Activated T-cell treated with anti-CD3 and anti-CD28 coated beads, Interleukin-2, amount 50 U/mL, for 24 hours (primary cell): ENCODE data around the gene PSMB8.

Experiments
- DNase-seq: peaks from one replicate; pipeline ENCODE4 v3.0.0-alpha.2; 2020
- H3K27ac Mint-ChIP-seq: 2 replicates; pipeline ENCODE4 v1.8.0; 2020; ENCODE audit warnings: mild to moderate bottlenecking, mixed read lengths
- H3K27me3 Mint-ChIP-seq: 2 replicates; pipeline ENCODE4 v1.8.0; 2020; ENCODE audit warnings: mixed read lengths
- H3K36me3 Mint-ChIP-seq: 2 replicates; pipeline ENCODE4 v1.8.0; 2020; ENCODE audit warnings: low read depth, mixed read lengths
- H3K4me1 Mint-ChIP-seq: 2 replicates; pipeline ENCODE4 v1.8.0; 2020; ENCODE audit warnings: low read depth, mixed read lengths
- H3K4me3 Mint-ChIP-seq: 2 replicates; pipeline ENCODE4 v1.8.0; 2020; ENCODE audit warnings: mild to moderate bottlenecking, moderate library complexity, mixed read lengths
- H3K9me3 Mint-ChIP-seq: 2 replicates; pipeline ENCODE4 v1.8.0; 2020; ENCODE audit warnings: mixed read lengths

Gene PSMB8

GRCh38 chr6:32867554-32868256 is 23.9 kb upstream of the PSMB8 start:
- Mint-ChIP-seq H3K36me3 (peaks cover 15% of the 10 kb centered on the region), H3K4me3 (no peak overlapping the region), H3K27me3 (no peaks in the 10 kb centered on the region)

DNA sequence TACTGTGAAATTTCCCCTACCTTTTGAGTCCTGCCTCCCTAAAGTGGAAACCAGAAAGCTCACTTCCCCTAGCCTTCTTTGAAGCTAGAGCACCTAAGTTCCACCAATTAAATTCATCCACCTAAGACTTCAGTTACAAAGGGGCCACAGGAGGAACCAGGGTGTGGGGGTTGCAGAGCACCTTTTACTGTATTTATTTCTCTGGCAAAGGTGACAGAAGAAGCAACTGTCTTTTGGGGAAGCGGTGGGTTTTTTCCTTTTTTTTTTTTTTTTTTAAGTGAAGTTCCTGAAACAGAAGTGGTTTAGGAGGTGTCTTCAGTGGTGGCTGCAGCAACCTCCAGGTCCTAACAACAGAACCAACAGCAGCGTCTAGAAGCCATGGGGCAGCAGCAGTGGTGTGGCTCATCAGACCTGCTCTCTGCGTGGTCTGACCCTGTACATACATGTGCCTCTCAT is 23.2 kb upstream of the PSMB8 start:
- Mint-ChIP-seq H3K27me3 (no peaks in the 10 kb centered on the region), H3K9me3 (no peaks in the 10 kb centered on the region), H3K36me3 (peaks cover 17% of the 10 kb centered on the region), H3K4me3 (peak overlapping the region; percentile 12), H3K4me1 (peaks cover 33% of the 10 kb centered on the region), H3K27ac (peak overlapping the region; percentile 82)
- no peak for DNase-seq

More at GRCh38 chr6:32867554-32868256, 23.9 kb upstream of the PSMB8 start:
- Mint-ChIP-seq H3K4me1 (peaks cover 33% of the 10 kb centered on the region), H3K9me3 (no peaks in the 10 kb centered on the region), H3K27ac (peak overlapping the region; percentile 82)
- no peak for DNase-seq

GRCh38 chr6:32865724-32866443 is 22.0 kb upstream of the PSMB8 start:
- peaks cover 28% of the 10 kb centered on the region for H3K36me3 Mint-ChIP-seq
- DNase-seq: no peak
- H3K27ac Mint-ChIP-seq: peak overlapping the region; percentile 26
- H3K27me3 Mint-ChIP-seq: no peaks in the 10 kb centered on the region
- peaks cover 40% of the 10 kb centered on the region for H3K4me1 Mint-ChIP-seq
- H3K4me3 Mint-ChIP-seq: no peak overlapping the region
- no peaks in the 10 kb centered on the region for H3K9me3 Mint-ChIP-seq

DNA sequence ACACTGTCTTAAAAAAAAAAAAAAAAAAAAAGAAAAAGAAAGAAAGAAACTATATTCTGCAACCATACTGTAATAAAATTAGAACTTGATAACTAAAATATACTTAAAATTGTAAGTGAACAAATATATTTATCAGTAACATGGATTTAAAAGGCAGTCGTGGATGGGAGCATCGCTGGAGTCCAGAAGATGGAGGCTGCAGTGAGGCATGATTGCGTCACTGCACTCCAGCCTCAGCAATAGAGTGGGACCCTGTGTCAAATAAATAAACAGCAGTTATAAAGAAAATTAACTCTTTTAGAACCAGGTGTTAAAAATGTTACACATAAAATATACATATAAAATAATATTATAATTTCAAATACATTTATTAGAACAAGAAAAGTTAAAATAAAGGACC is 18.9 kb upstream of the PSMB8 start:
- peaks cover 59% of the 10 kb centered on the region for H3K36me3 Mint-ChIP-seq
- DNase-seq: no peak

GRCh38 chr6:32860674-32861073 is 16.8 kb upstream of the PSMB8 start:
- Mint-ChIP-seq H3K27ac (peak overlapping the region; percentile 42), H3K27me3 (no peaks in the 10 kb centered on the region), H3K36me3 (peaks cover 79% of the 10 kb centered on the region), H3K4me1 (peaks cover 59% of the 10 kb centered on the region), H3K9me3 (no peaks in the 10 kb centered on the region), H3K4me3 (no peak overlapping the region)
- no peak for DNase-seq

More for the DNA sequence above, 18.9 kb upstream of the PSMB8 start:
- Mint-ChIP-seq H3K4me1 (peaks cover 60% of the 10 kb centered on the region), H3K27ac (no peak overlapping the region), H3K27me3 (no peaks in the 10 kb centered on the region), H3K9me3 (no peaks in the 10 kb centered on the region), H3K4me3 (no peak overlapping the region)

DNA sequence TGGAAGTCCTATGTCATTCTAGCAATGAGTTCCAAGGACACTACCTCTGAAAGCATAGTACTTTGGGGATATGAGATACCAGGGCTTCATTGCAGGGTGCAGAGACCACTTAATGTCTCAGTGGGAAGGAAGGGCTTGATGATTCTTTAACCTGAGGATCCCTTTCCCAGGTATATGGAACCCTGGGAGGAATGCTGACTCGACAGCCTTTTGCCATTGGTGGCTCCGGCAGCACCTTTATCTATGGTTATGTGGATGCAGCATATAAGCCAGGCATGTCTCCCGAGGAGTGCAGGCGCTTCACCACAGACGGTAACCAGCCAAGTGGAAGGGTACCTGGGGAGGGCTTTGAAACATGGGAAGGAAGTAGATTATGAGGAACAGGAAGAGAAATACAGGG is 14.3 kb upstream of the PSMB8 start:
- DNase-seq: no peak
- Mint-ChIP-seq H3K27me3 (no peaks in the 10 kb centered on the region), H3K4me1 (peaks cover 57% of the 10 kb centered on the region), H3K36me3 (peaks cover 87% of the 10 kb centered on the region), H3K9me3 (no peaks in the 10 kb centered on the region), H3K4me3 (peak overlapping the region; percentile 59), H3K27ac (peak overlapping the region; percentile 86)

DNA sequence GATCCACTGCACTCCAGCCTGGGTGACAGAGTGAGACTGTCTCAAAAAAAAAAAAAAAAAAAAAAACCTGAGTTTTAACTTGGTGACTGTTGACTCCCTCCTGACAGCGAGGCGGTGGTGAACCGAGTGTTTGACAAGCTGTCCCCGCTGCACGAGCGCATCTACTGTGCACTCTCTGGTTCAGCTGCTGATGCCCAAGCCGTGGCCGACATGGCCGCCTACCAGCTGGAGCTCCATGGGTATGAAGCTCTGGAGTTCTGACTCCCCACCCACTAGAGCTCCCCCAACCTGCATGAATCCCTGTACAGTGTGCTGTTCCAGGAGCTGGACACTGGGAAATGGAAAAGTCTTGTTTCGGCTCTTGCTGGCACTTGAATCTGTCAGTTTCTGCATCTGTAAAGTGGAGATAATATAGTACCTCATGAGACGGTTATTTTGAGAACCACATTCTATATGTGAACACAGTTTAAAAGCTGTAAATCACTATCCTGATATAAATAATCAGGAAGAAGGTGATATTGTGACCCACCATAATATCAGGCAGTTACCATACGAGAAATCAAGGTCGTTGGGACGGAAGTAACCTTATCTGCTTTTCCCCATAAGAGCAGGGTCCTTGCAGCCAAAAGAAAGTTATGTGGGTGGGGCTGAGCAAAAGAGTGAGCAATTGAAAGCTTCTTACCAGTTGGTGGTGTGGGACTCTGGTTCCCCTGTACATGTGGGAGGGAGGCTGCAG is 13.5 kb upstream of the PSMB8 start:
- H3K4me3 Mint-ChIP-seq: peak overlapping the region; percentile 59
- peaks cover 94% of the 10 kb centered on the region for H3K36me3 Mint-ChIP-seq
- H3K4me1 Mint-ChIP-seq: peaks cover 57% of the 10 kb centered on the region
- no peaks in the 10 kb centered on the region for H3K9me3 Mint-ChIP-seq
- peak overlapping the region; percentile 100 for H3K27ac Mint-ChIP-seq
- DNase-seq: no peak
- H3K27me3 Mint-ChIP-seq: no peaks in the 10 kb centered on the region

GRCh38 chr6:32855467-32856174 is 11.8 kb upstream of the PSMB8 start:
- peaks cover 61% of the 10 kb centered on the region for H3K4me1 Mint-ChIP-seq
- H3K27ac Mint-ChIP-seq: peak overlapping the region; percentile 100
- peaks cover 95% of the 10 kb centered on the region for H3K36me3 Mint-ChIP-seq
- DNase-seq: no peak
- H3K4me3 Mint-ChIP-seq: peak overlapping the region; percentile 97
- H3K9me3 Mint-ChIP-seq: no peaks in the 10 kb centered on the region
- H3K27me3 Mint-ChIP-seq: no peaks in the 10 kb centered on the region

GRCh38 chr6:32854376-32855178 is 10.7 kb upstream of the PSMB8 start:
- Mint-ChIP-seq H3K27ac (peak overlapping the region; percentile 100), H3K36me3 (peaks cover 95% of the 10 kb centered on the region), H3K4me1 (peaks cover 66% of the 10 kb centered on the region)

DNA sequence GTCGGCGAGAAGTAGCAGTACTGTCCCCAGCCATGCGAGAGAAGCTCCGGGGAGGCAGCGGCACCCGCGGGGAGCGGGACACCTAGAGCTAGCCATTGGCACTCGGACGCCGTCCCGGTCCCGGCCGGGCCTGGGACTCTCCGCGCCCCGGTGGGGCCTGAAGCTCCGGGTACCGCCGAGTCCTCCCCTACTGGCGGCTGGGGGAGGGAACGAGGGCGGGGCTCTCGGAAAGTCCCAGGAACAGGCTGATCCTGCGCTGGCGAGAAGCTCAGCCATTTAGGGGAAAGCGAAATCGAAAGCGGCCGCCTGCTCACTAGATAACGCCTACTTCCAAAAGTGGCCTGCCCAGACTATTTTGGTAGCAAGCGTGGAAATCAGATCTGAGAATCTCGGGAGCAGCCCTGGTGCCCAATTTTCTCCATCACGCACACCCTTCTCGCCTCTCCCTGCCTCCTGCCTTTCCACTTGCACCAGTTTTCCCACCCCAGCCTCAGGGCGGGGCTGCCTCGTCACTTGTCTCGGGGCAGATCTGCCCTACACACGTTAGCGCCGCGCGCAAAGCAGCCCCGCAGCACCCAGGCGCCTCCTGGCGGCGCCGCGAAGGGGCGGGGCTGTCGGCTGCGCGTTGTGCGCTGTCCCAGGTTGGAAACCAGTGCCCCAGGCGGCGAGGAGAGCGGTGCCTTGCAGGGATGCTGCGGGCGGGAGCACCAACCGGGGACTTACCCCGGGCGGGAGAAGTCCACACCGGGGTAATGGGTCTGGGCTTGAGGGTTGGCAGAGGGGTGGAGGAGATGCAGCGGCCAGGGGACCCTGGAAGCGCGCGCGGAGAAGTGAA is 9.9 kb upstream of the PSMB8 start, which contains the start of the genes PSMB9 and TAP1:
Gene PSMB9, plus strand, starts transcription at position 652 of the 835 bp plus-strand sequence. Its CDS starts 38 bp downstream, at position 690.
Gene TAP1, minus strand, starts transcription at position 164 of the 835 bp plus-strand sequence. Its CDS starts 68 bp downstream, at position 96.
- H3K27me3 Mint-ChIP-seq: no peaks in the 10 kb centered on the region
- peak; percentile 96 for DNase-seq
- H3K4me3 Mint-ChIP-seq: peak within 1 kb of the TSS; percentile 97
- H3K36me3 Mint-ChIP-seq: peaks cover 94% of the 10 kb centered on the region
- peak within 1 kb of the TSS; percentile 100 for H3K27ac Mint-ChIP-seq
- peaks cover 63% of the 10 kb centered on the region for H3K4me1 Mint-ChIP-seq
- H3K9me3 Mint-ChIP-seq: no peaks in the 10 kb centered on the region

More at GRCh38 chr6:32854376-32855178, 10.7 kb upstream of the PSMB8 start:
- peak; percentile 57 for DNase-seq
- no peaks in the 10 kb centered on the region for H3K9me3 Mint-ChIP-seq
- H3K27me3 Mint-ChIP-seq: no peaks in the 10 kb centered on the region
- peak overlapping the region; percentile 97 for H3K4me3 Mint-ChIP-seq

GRCh38 chr6:32852844-32853540 is 9.1 kb upstream of the PSMB8 start:
- peak overlapping the region; percentile 97 for H3K4me3 Mint-ChIP-seq
- H3K27me3 Mint-ChIP-seq: no peaks in the 10 kb centered on the region
- peaks cover 94% of the 10 kb centered on the region for H3K36me3 Mint-ChIP-seq
- peak overlapping the region; percentile 100 for H3K27ac Mint-ChIP-seq
- peak; percentile 79 for DNase-seq
- peaks cover 63% of the 10 kb centered on the region for H3K4me1 Mint-ChIP-seq
- H3K9me3 Mint-ChIP-seq: no peaks in the 10 kb centered on the region
